HepG2 (cell line): Measurements from ENCODE around the gene PRELP. TPM values are rescaled to one million over a fixed set of nuclear protein-coding genes. Genes with fewer than 3 reads are reported as not detected.

Source experiments
- ATAC-seq: fragments of 200-7000 bp; cut with Tn5 transposase; 3 replicates; pipeline ENCODE4 v1.9.1; 2020; ENCODE audit warnings: mild to moderate bottlenecking, moderate library complexity
- BruUV-seq: library from RNA; stranded (reverse); fragments of 400-500 nt; replicated peaks from 2 replicates; lab custom pipeline; 2021; lab: Mats Ljungman, UMichigan
- CTCF ChIA-PET: fragments of 300-600 bp; formaldehyde crosslinking; extraction: SDS; loops from one replicate; lab custom pipeline; 2021; ENCODE audit warnings: low total read pairs, inconsistent platforms, low intra/inter-chr PET ratio; lab: Yijun Ruan, JAX
- POLR2A ChIA-PET: fragments of 350-600 bp; sonication (Branson Sonifier 250); formaldehyde crosslinking; loops from one replicate; lab custom pipeline; 2020; ENCODE audit warnings: antibody characterized with exemption, inconsistent platforms; lab: Yijun Ruan, JAX
- DNase-seq: peaks from one replicate; pipeline ENCODE4 v3.0.0-alpha.2; 2015; ENCODE audit warnings: low spot score
- FAIRE-seq: peaks from 3 replicates; lab custom pipeline; 2011; peaks lifted over from hg19 to GRCh38; lab: Jason Lieb, UNC
- H2AFZ ChIP-seq: one replicate; pipeline ENCODE4 v1.6.1; 2011; ENCODE audit warnings: low read length, inconsistent platforms
- H3K27ac ChIP-seq: fragments of 300-600 bp; 3 replicates; pipeline ENCODE4 v1.8.0; 2011; ENCODE audit warnings: mixed run types, mild to moderate bottlenecking, mixed read lengths, low read length, inconsistent platforms; ENCODE audit not compliant: insufficient read depth; ENCODE audit errors: extremely low read length
- H3K27me3 ChIP-seq, 2 experiments: fragments of 200-600 bp in 1 of 2; 2 replicates in 1 of 2; 3 replicates in 1 of 2; pipeline versions ENCODE4 v1.6.0 to v1.8.0; 2011; ENCODE audit warnings: low read length in 2 of 2, mild to moderate bottlenecking in 2 of 2, moderate library complexity in 2 of 2, inconsistent platforms in 1 of 2; ENCODE audit not compliant: insufficient read depth in 2 of 2, control insufficient read depth in 1 of 2
- H3K36me3 ChIP-seq, 2 experiments: fragments of 200-600 bp in 1 of 2; replicated peaks in 1 of 2; 2 replicates in 1 of 2; 3 replicates in 1 of 2; pipeline versions ENCODE4 v1.5.1 to v1.8.0; 2011; ENCODE audit warnings: low read length in 2 of 2, inconsistent platforms in 1 of 2; ENCODE audit not compliant: insufficient read depth in 2 of 2, control insufficient read depth in 1 of 2
- H3K4me1 ChIP-seq: 2 replicates; pipeline ENCODE4 v1.5.1; 2012; ENCODE audit warnings: low read length, inconsistent platforms; ENCODE audit not compliant: insufficient read depth
- H3K4me2 ChIP-seq: 2 replicates; pipeline ENCODE4 v1.6.0; 2011; ENCODE audit warnings: low read depth, low read length, inconsistent platforms
- H3K4me3 ChIP-seq, 3 experiments: fragments of 200-600 bp in 1 of 3; sonication (generic), shearing (Covaris generic) in 1 of 3; replicated peaks in 1 of 3; 2 replicates each; pipeline ENCODE4 v1.5.1; 2011 to 2016; ENCODE audit warnings: low read length in 3 of 3, inconsistent platforms in 2 of 3, low read depth in 2 of 3, mild to moderate bottlenecking in 2 of 3, control low read depth in 1 of 3, mixed read lengths in 1 of 3; ENCODE audit not compliant: insufficient read depth in 1 of 3
- H3K79me2 ChIP-seq: one replicate; pipeline ENCODE4 v1.6.1; 2011; ENCODE audit warnings: low read length, inconsistent platforms; ENCODE audit not compliant: insufficient read depth
- H3K9ac ChIP-seq: 2 replicates; pipeline ENCODE4 v1.6.0; 2011; ENCODE audit warnings: mild to moderate bottlenecking, low read depth, low read length, inconsistent platforms; ENCODE audit not compliant: insufficient read depth
- H3K9me3 ChIP-seq: 2 replicates; pipeline ENCODE4 v1.5.1; 2012; ENCODE audit warnings: mild to moderate bottlenecking, low read length
- H4K20me1 ChIP-seq: 2 replicates; pipeline ENCODE4 v1.6.0; 2011; ENCODE audit warnings: inconsistent platforms, mild to moderate bottlenecking, low read length, moderate library complexity; ENCODE audit not compliant: insufficient read depth
- ATF3 ChIP-seq: sonication (generic); formaldehyde crosslinking; IDR thresholded peaks from 2 replicates; pipeline ENCODE4 v1.4.0; 2020; ENCODE audit warnings: missing genetic modification reagents
- CTCF ChIP-seq: sonication (generic); formaldehyde crosslinking; IDR thresholded peaks from 2 replicates; pipeline ENCODE4 v1.5.0; 2020; ENCODE audit warnings: mild to moderate bottlenecking, missing genetic modification reagents, moderate library complexity
- ISL2 ChIP-seq: sonication (generic); formaldehyde crosslinking; IDR thresholded peaks from 2 replicates; pipeline ENCODE4 v1.5.0; 2020; ENCODE audit warnings: missing genetic modification reagents
- RAD21 ChIP-seq: fragments of 450-650 bp; formaldehyde crosslinking; IDR thresholded peaks from 2 replicates; pipeline ENCODE4 v1.5.0; 2020; ENCODE audit warnings: mild to moderate bottlenecking
- SIX4 ChIP-seq: sonication (generic); formaldehyde crosslinking; IDR thresholded peaks from 2 replicates; pipeline ENCODE4 v1.4.0; 2020; ENCODE audit warnings: missing genetic modification reagents
- SMC3 ChIP-seq: IDR thresholded peaks from 2 replicates; pipeline ENCODE4 v1.6.1; 2011; ENCODE audit warnings: low read length, improper control_type of control experiment
- SOX6 ChIP-seq, 2 experiments: fragments of 450-650 bp in 1 of 2; sonication (generic) in 1 of 2; formaldehyde crosslinking in 1 of 2; IDR thresholded peaks; 2 replicates each; pipeline versions ENCODE4 v1.4.0 to v1.6.1; 2017 to 2020; ENCODE audit warnings: antibody characterized with exemption in 1 of 2, mild to moderate bottlenecking in 1 of 2, missing genetic modification reagents in 1 of 2
- SP5 ChIP-seq: IDR thresholded peaks from 2 replicates; pipeline ENCODE4 v1.6.1; 2016; ENCODE audit warnings: low read depth, borderline replicate concordance
- STAG1 ChIP-seq: sonication (generic); formaldehyde crosslinking; IDR thresholded peaks from 2 replicates; pipeline ENCODE4 v1.4.0; 2020; ENCODE audit warnings: missing genetic modification reagents
- TGIF2 ChIP-seq: IDR thresholded peaks from 2 replicates; pipeline ENCODE4 v1.6.1; 2016; ENCODE audit warnings: control low read depth, missing compliant biosample characterization
- XRCC5 ChIP-seq: fragments of 200-400 bp; formaldehyde crosslinking; optimal IDR thresholded peaks from 2 replicates; pipeline ENCODE3; 2017; ENCODE audit warnings: mild to moderate bottlenecking, low read length
- WGBS: methylation state at CpG from one replicate; pipeline ENCODE4 v1.1.6; 2017; ENCODE audit warnings: low lambda C conversion rate; 5-methylcytosine and 5-hydroxymethylcytosine counted together
- in situ Hi-C: cut with HindIII; loops from 2 replicates; pipeline ENCODE4 v1.10.0; 2017; ENCODE audit warnings: low pct_unique_long_range_greater_than_20kb; ENCODE audit not compliant: extremely low pct_ligation_motif_present
- intact Hi-C: fragments of 100-400 bp; cut with micrococcal nuclease; formaldehyde crosslinking; loops from one replicate; pipeline ENCODE4 v1.10.0; 2022; ENCODE audit not compliant: unreplicated experiment
- polyA plus RNA-seq, 8 experiments: library from polyadenylated mRNA; depleted of rRNA in 3 of 8; stranded (reverse) in 7 of 8; unstranded in 1 of 8; fragments of >200 nt; fragmentation: Illumina TruSeq in 4 of 8; extraction: Trizol in 4 of 8; gene quantifications; 2 replicates each; pipeline versions ENCODE4 v1.2.1 to v1.2.3, GENCODE V29; 2011 to 2016; ENCODE audit warnings: low read depth in 4 of 8, missing spikeins in 1 of 8, mixed read lengths in 1 of 8; ENCODE audit not compliant: insufficient read depth in 1 of 8
- total RNA-seq, 5 experiments: library from RNA; depleted of rRNA; stranded (reverse); fragments of >200 nt; fragmentation: Illumina TruSeq; extraction: Trizol; gene quantifications; 2 replicates each; pipeline ENCODE4 v1.2.3, GENCODE V29; 2016; ENCODE audit warnings: low read depth in 1 of 5

Gene PRELP
- total and polyA plus RNA-seq, 2 of the 13 experiments (the other 11 are each of a cell fraction or from before 2014, with no cell fraction given) = not detected

- 14% methylated on average over 12 of the region's 12 CpGs for WGBS
- no peak overlapping the region for H3K4me3 ChIP-seq
- in situ Hi-C loops (loop anchor here (5.0 kb wide), 1 partner anchor 198 kb away; no protein-coding TSS in a partner anchor), intact Hi-C loops (no loop called here)
- H3K27me3 ChIP-seq = 0 out of 5 replicates have a peak, but pooled peaks cover 0 to 2% of the 10 kb centered on the region in 2 experiments
- peak; percentile 63 for FAIRE-seq
- no peak overlapping the region for H3K4me2 ChIP-seq
- H3K9ac ChIP-seq = no peak overlapping the region
- ATAC-seq = peak; percentile 83
- DNase-seq = peak; percentile 61
- H4K20me1 ChIP-seq = no peaks in the 10 kb centered on the region; the same call in 1 of the 2 replicates
- no peak overlapping the region for H3K27ac ChIP-seq
- no peaks in the 10 kb centered on the region for H3K36me3 ChIP-seq
- H3K4me1 ChIP-seq = peaks cover 13% of the 10 kb centered on the region
- ChIA-PET CTCF (interaction anchor here (0.9 to 2.4 kb wide), 3 partner anchors 194 to 197 kb away, joined by 3 to 42 read pairs (median 4); no protein-coding TSS in a partner anchor), POLR2A (no interaction called here)
- no peak overlapping the region for H2AFZ ChIP-seq
- H3K79me2 ChIP-seq = no peaks in the 10 kb centered on the region
- no peaks in the 10 kb centered on the region for H3K9me3 ChIP-seq
- TF ChIP-seq SMC3 (peak; percentile 79), SP5 (CRISPR knock-in tag) (no peak), ISL2 (CRISPR knock-in tag) (no peak), XRCC5 (peak; percentile 55), ATF3 (CRISPR knock-in tag) (no peak), SIX4 (CRISPR knock-in tag) (no peak), STAG1 (peak; percentile 74), TGIF2 (CRISPR knock-in tag) (no peak), RAD21 (CRISPR knock-in tag) (peak; percentile 58), CTCF (CRISPR knock-in tag) (peak; percentile 83), SOX6 (IDR thresholded peaks at IDR 0.05) (no peak), SOX6 (CRISPR knock-in tag; IDR thresholded peaks at IDR 0.05) (no peak)
- no TSS peak for BruUV-seq
Measured at GRCh38 chr1:203504400-203505250, 29.0 kb downstream of the PRELP start.
